PFSK-1 (cell line): Measurements from ENCODE around the gene CHFR.

Experiments used
- FOXP2 ChIP-seq: optimal IDR thresholded peaks from 2 replicates; pipeline ENCODE3; 2011; ENCODE audit warnings: borderline replicate concordance, control low read depth, inconsistent platforms; ENCODE audit not compliant: insufficient read depth; ENCODE audit errors: extremely low read length, extremely low read depth
- POLR2AphosphoS5 ChIP-seq: IDR thresholded peaks from 2 replicates; pipeline ENCODE4 v1.6.1; 2012; ENCODE audit warnings: low read depth, mild to moderate bottlenecking, control low read depth, low read length, moderate library complexity
- REST ChIP-seq, 2 experiments: IDR thresholded peaks; 2 replicates each; pipeline versions ENCODE4 v1.6.1 to v1.8.0; 2011 to 2012; ENCODE audit warnings: low read depth in 2 of 2, low read length in 2 of 2, control low read depth in 1 of 2, inconsistent platforms in 1 of 2, mild to moderate bottlenecking in 1 of 2, moderate library complexity in 1 of 2; ENCODE audit not compliant: insufficient read depth in 1 of 2
- SIN3A ChIP-seq: IDR thresholded peaks from 2 replicates; pipeline ENCODE4 v1.6.1; 2012; ENCODE audit warnings: mild to moderate bottlenecking, low read length, moderate library complexity, borderline replicate concordance; ENCODE audit not compliant: insufficient read depth
- TAF1 ChIP-seq: IDR thresholded peaks from 2 replicates; pipeline ENCODE4 v1.6.1; 2012; ENCODE audit warnings: low read length, control low read depth, borderline replicate concordance; ENCODE audit not compliant: insufficient read depth

CHFR gene

GRCh38 chr12:132909030-132909368 lies 21.6 kb upstream of the CHFR start:
- no peak for TF ChIP-seq SIN3A

GRCh38 chr12:132908145-132909029 lies 21.0 kb upstream of the CHFR start:
- no peak for TF ChIP-seq TAF1
- TF ChIP-seq FOXP2: peak; percentile 58
- peak; percentile 53; the same call in 1 of the 2 replicates for TF ChIP-seq POLR2AphosphoS5

- no peak for TF ChIP-seq REST (IDR thresholded peaks at IDR 0.05; ENCODE audit: insufficient read depth in 1 of 2, low read depth in 2 of 2, low read length in 2 of 2)
- TF ChIP-seq SIN3A: no peak
- TF ChIP-seq FOXP2: no peak
- no peak for TF ChIP-seq TAF1
- TF ChIP-seq POLR2AphosphoS5: no peak
These were observed 19.8 kb upstream of the CHFR start for GRCh38 chr12:132907216-132907615.

GRCh38 chr12:132904718-132905328 lies 17.4 kb upstream of the CHFR start:
- TF ChIP-seq POLR2AphosphoS5 (no peak), REST (IDR thresholded peaks at IDR 0.05; ENCODE audit: insufficient read depth in 1 of 2, low read depth in 2 of 2, low read length in 2 of 2) (no peak), FOXP2 (no peak), TAF1 (no peak), SIN3A (no peak)

GRCh38 chr12:132899033-132899432 lies 11.6 kb upstream of the CHFR start:
- TF ChIP-seq TAF1: no peak
- TF ChIP-seq REST (IDR thresholded peaks at IDR 0.05; ENCODE audit: insufficient read depth in 1 of 2, low read depth in 2 of 2, low read length in 2 of 2): no peak
- TF ChIP-seq SIN3A: no peak
- TF ChIP-seq FOXP2: no peak
- no peak for TF ChIP-seq POLR2AphosphoS5

GRCh38 chr12:132888852-132889251 lies 1.4 kb upstream of the CHFR start:
- no peak for TF ChIP-seq TAF1
- no peak for TF ChIP-seq FOXP2
- TF ChIP-seq SIN3A: no peak
- no peak for TF ChIP-seq REST (IDR thresholded peaks at IDR 0.05; ENCODE audit: insufficient read depth in 1 of 2, low read depth in 2 of 2, low read length in 2 of 2)
- no peak for TF ChIP-seq POLR2AphosphoS5
